GM21423 (cell line): ENCODE results near the gene MOCOS.

Source experiments
- ATAC-seq: cut with Tn5 transposase; IDR thresholded peaks from one replicate; pipeline ENCODE4 v1.9.1; 2021; ENCODE audit warnings: mild to moderate bottlenecking, moderate library complexity; ENCODE audit not compliant: unreplicated experiment

MOCOS gene

DNA sequence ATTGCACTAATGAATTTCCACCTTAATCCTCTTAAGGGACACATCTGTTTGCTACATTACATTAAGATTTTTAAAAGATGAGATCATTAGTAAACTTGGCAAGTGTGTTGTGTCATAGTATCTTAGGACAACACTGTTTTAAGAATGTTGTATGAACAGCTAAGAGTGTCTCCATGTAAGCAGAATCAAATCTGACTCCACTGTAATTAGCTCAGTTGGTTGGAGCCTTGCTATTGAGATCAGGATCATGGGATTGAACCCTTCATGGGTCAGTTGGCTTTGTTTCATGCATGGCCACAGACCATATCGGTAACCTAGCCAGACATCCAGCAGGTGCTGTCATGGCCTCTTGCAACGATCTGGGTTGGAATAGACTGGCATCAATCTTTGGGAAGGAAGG lies 115.4 kb downstream of the MOCOS start:
- no peak for ATAC-seq

DNA sequence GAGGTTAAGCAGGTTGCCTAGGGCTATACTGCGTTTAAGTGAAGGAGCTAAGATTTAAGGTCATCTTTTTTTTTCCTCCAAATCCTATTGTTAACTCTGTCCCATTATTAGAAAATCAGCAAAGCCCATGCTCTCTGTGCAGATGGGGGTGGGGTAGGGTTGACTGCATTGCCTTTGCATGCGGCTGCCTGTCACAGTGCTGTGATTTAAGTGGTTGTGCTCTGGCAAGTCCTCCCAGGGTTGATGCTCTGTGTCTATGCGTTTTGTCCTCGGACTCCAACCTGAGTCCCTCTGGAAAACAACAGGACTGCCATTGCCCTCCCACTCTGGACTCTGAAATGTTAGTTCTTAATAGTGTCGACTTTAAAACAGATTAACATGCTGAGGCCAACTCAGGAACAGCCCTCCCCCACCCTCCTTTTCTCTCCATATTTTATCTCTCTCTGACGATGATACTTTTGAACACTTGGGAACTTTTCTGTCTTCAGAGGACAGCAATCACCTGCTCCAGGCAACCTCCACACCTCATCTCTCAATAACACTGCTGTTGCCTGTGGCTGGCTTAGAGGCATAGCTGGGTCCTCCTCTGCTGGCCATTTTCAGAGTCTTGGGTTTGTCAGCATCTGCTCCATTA lies 116.0 kb downstream of the MOCOS start:
- ATAC-seq, result no peak

DNA sequence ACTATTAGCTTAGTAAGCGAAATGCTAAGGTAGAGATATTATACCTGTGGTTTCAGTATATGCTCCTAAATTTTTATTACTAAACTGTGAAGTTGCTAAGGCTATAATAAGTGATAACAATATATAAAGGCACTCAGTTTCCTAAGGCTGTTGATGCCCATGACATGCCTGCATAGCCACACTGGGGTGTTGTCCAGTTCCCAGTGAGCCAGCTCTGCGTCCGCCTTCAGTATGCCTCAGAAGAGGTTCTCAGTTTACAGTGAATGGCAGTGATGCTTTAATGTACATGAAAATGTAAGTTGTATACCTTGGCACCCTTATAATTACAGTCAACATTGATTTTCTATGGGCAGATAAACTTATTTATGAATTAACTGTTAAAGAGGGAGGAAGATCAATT lies 117.4 kb downstream of the MOCOS start:
- no peak for ATAC-seq

DNA sequence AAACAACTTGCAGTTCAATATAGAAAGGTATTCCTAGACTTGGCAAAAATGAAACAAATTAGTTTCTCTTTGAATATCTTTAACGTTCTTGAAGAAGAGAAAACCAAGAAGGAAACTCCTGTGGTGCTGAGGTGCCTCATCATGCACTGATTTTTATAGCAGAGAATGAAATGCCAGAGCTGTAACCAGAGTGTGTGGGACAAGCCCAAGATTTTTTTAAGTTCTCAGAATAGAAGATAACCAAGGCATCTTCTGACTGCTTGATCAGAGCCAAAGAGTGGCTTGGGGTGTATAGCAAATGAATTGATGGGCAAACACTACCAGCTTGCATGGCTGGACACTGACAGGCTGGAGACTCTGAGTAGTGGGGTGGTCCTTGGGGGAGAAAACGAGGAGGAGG lies 118.1 kb downstream of the MOCOS start:
- ATAC-seq, result no peak

DNA sequence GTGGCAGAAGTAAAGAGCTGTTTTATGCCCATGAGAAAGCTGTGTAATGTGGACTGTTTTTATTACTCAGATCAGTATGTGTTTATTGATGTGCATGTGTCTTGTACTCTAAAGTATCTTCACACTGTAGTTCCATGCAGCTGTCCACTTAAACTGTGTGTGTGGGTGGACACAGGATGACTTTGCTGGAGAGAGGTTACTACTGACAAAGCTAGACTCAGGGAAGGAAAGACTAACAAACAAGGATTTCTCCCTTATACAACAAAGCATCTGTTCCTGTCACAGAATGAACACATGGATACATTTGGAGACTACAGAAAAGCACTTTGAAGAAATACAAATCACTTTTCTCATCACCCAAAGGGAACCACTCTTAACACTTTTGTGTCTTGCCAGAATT lies 120.2 kb downstream of the MOCOS start:
- ATAC-seq, result no peak

DNA sequence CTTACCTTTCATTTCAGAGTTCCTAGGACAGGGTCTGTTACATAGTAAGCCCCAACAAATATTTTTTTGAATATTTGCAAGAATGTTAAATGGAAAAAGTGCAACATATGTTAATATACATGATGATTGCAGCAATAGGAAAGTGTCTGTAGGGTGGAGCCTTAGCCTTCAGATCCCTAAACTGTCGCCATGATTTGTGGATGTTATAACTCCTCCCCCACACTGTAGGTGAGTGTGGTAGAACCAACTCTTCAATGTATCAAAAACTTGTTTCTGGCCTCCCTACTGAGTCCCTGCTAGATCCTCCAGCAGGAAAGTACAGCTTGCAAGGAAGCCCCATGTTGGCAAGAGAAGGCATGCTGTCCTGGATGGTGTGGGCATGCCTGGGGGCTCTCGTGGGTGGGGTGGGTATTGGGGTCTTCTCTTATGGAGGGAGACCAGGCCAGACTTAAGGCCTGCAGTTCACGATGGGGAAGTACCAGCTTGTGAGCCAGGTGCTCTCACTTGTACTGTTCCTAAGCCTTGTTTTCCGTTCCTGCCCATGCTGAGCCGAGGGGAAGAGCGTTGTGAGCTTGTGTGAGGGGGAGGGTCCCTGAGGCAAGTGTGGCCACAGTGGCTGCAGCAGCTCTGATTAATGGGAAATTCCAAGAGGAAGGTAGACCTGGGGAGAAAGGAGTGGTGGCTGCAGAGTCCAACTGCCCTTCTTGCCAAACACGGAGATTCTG lies 121.6 kb downstream of the MOCOS start:
- no peak for ATAC-seq

DNA sequence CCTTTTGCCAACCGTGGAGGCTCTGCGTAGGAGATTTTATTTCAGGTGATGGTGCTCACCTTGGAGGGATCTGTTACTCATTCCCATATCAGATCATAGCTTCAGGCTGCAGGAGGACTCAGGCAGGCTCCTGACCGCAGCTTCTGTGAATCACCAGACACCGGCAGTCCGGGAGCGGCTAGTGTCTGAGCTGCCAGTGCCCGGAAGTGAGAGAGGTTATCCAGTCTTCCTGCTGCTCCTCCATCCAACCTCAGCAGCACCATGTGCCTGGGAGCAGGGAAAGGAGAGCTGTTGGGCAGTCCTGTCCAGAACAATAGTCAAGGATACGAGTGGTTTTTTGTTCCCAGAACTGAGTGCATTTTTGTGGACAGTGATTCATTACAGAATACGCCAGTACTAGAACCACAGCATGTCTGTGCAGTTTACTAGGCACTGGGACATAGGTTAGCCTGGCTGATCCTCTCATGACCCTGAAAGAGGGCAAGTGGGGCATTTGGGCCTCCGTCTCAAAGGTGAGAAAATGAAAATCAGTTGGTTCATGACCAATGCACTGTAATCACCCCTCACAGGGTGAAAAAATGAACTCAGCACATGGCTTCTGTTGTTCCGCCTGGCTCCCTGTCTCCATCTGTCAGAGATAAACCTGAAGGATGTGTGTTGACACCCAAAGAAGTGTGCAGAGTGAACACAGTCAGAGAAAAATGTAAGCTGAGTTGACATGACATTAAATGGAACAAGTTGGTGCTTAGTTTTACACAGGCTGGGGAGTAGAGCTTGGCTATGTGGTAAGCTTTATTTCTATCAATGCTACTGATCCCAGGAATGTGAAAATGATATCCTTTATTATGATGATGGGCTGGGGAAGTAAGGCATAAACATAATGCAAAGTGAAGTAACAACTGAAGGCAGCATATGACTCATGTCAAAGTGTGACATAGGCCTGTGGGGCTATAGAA lies 122.4 kb downstream of the MOCOS start:
- ATAC-seq, result no peak

DNA sequence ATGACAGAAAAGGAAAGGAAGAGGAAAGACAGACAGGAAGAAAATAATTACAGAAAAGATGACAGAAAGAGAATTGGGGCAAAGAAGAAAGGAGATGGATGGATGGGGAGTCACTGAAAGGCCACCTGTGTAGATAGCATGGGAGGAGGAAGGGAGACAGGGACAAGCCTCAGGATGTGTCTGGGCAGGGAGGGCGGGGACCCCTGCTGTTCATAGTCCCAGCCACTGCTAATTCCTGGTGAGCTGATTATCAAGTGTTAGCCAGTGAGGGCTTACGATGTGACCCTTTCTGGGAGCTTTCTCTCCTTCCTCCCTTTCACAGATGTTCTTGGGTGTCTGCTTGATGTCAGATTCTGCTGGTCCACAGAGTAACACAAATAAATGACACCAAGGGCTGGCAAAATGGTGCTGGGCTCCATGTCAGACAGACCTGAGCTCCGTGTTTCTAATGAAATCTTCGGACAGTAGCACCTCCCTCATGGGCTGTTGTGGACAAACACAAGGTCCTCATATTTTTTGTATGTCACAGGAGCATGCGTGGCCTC lies 123.8 kb downstream of the MOCOS start:
- ATAC-seq, result no peak

DNA sequence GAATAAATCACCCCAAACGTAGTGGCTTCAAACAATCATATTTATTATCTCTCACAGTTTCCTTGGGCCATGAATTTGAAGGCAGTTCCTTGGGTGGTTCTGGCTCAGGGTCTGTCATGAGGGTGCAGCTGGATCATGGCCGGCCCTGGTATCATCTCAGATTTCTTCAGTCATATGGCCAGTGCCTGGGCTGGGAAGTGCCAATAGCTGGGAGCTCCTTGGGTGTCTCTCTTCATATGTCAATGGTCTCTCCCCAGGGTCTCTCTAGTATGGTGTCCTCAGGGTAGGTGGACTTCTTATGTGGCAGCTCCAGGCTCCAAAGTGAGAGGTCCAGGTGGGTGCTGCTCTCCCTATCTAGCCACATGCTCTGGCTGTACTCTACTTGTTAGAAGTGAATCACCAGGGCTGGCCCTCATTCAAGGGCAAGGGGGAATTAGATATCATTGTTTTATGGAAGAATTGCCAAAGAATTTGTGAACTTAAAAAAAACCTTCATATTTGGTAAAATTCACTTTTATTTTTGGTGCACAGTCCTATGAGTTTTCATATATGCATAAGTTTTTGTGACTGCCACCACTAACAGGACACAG lies 125.6 kb downstream of the MOCOS start:
- no peak for ATAC-seq

DNA sequence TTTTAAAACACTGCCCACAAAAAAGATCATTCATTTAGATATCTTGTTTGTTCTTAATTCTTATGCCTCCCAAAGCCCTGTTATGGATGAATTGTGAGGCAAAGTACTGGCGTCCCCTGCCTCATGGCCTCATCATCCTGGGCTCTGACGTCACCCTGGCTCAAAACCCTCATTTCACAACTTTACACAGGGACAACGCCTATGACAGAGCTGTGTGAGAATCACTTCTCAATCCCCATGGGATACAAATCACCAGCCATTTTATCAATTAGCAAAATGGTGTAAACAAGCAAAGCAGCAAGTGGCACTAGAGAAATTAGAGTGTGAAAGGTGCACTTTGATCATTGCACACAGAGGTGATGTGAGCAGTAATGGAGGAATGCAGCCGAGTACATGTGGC lies 126.8 kb downstream of the MOCOS start:
- ATAC-seq, result no peak

DNA sequence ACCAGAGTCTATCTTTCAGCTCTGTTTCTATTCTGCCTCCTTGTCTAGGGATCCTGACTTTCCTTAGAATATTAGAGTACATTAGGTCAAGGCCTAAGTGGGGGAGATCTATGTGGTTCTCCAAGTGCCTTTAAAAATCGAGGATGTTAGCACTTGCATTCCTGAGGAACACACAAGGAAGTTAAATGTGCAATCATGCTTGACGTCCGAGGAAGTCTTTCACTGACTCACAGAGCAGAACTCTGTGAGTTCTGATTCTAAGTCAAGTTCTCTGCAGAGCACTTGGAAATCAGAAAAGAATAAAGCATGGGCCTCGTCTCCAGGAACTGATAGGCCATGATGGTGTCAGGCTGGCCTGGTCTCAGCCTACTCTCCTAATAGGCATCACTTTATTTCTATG lies 127.5 kb downstream of the MOCOS start:
- ATAC-seq, result no peak

DNA sequence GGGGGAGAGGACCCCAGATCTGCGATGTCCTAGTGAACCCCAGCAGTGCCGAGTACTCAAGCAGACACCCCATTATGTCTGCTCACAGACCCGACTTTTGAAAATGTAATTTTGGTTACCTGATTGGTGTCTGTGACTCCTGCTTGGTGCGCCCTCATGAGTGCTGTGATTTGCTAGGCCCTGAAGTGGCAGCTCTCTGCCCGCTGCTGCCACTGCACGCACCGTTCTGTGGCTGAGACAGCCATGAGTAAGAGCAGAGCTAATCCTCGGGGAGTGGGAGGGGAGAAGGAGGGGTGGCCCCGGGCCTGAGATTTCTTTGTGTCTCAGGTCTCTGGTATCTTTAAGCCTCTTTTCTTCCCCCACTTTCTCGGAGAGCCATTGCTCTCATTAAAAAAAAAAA lies 128.4 kb downstream of the MOCOS start:
- no peak for ATAC-seq

DNA sequence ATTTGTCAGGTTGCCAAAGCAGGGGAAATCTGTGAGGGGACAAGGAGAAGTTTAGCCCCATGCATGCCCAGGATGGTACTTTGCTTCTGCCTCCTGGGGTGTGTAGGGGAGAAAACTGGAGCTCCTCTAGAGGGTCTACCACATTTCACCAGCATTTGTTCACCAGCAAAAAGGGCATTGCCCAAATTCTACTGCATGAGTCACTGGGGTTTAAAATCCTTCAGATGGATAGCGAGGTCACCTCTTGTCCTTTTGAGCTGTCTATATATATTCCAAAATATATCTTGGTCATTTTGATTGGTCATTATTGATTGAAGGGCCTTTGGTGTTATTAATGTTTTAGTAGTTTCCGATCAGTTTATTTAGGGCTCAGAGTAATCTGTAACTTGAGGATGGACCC lies 128.9 kb downstream of the MOCOS start:
- no peak for ATAC-seq
